K562 (cell line): ENCODE results near the gene TMIGD2. TPM values are rescaled to one million over a fixed set of nuclear protein-coding genes. Genes with fewer than 3 reads are reported as not detected.

Experiments
- CBX8 ChIP-seq: fragments of 200-600 bp; sonication (generic); IDR thresholded peaks from 2 replicates; pipeline ENCODE4 v1.6.1; 2012; ENCODE audit warnings: borderline replicate concordance, mixed run types, low read depth, mild to moderate bottlenecking, moderate library complexity, mixed read lengths, low read length, control low read depth, inconsistent platforms; ENCODE audit not compliant: poor library complexity, severe bottlenecking; ENCODE audit errors: extremely low read depth
- CHD1 ChIP-seq: fragments of 200-600 bp; sonication (generic); IDR thresholded peaks from one replicate; pipeline ENCODE4 v1.6.1; 2012; ENCODE audit warnings: mild to moderate bottlenecking, moderate library complexity, low read length, inconsistent platforms
- ID3 ChIP-seq, 2 experiments: fragments of 250-450 bp in 1 of 2; fragments of 450-650 bp in 1 of 2; sonication (Bioruptor Pico) in 1 of 2; IDR thresholded peaks; 2 replicates each; pipeline versions ENCODE4 v1.6.1 to v1.8.0; 2016 to 2021; ENCODE audit warnings: mild to moderate bottlenecking in 2 of 2, moderate library complexity in 2 of 2, missing compliant biosample characterization in 1 of 2, missing genetic modification characterization in 1 of 2
- MAZ ChIP-seq, 2 experiments: fragments of 450-650 bp in 1 of 2; sonication (generic) in 1 of 2; formaldehyde crosslinking; IDR thresholded peaks in 1 of 2; conservative IDR thresholded peaks in 1 of 2; 2 replicates each; pipeline versions ENCODE4 v1.4.0 to v1.5.0; 2020; ENCODE audit warnings: mild to moderate bottlenecking in 1 of 2, missing genetic modification reagents in 1 of 2
- POLR3G ChIP-seq: IDR thresholded peaks from 2 replicates; pipeline ENCODE4 v1.6.1; 2011; ENCODE audit not compliant: insufficient read length, insufficient replicate concordance; ENCODE audit errors: extremely low read depth
- SMARCA5 ChIP-seq: fragments of 450-650 bp; IDR thresholded peaks from 2 replicates; pipeline ENCODE4 v1.6.1; 2016
- SMARCE1 ChIP-seq: fragments of 450-650 bp; IDR thresholded peaks from 2 replicates; pipeline ENCODE4 v1.7.1; 2016; ENCODE audit warnings: mild to moderate bottlenecking
- TFAP4 ChIP-seq: sonication (generic); formaldehyde crosslinking; IDR thresholded peaks from 2 replicates; pipeline ENCODE4 v1.8.0; 2022; ENCODE audit warnings: missing genetic modification reagents, mild to moderate bottlenecking, moderate library complexity, borderline replicate concordance
- THAP12 ChIP-seq: fragments of 250-450 bp; sonication (Bioruptor Pico); IDR thresholded peaks from 2 replicates; pipeline ENCODE4 v1.9.0; 2021; ENCODE audit warnings: mild to moderate bottlenecking, inconsistent platforms
- ZNF324 ChIP-seq: fragments of 250-450 bp; sonication (Bioruptor Pico); IDR thresholded peaks from 2 replicates; pipeline ENCODE4 v1.4.0; 2020; ENCODE audit warnings: mild to moderate bottlenecking
- ZNF444 ChIP-seq: fragments of 250-450 bp; sonication (Bioruptor Pico); IDR thresholded peaks from 2 replicates; pipeline ENCODE4 v1.4.0; 2020; ENCODE audit warnings: mild to moderate bottlenecking, moderate library complexity
- polyA plus RNA-seq, 8 experiments: library from polyadenylated mRNA; depleted of rRNA in 4 of 8; stranded (reverse) in 5 of 8; unstranded in 3 of 8; fragments of >200 nt; fragmentation: Nextera tagmentation in 2 of 8; fragmentation: Illumina TruSeq in 1 of 8; extraction: Ambion mirVana in 2 of 8; extraction: Trizol in 1 of 8; gene quantifications; 2 replicates each; pipeline versions ENCODE4 v1.2.1 to v1.2.3, GENCODE V29; 2011 to 2014; ENCODE audit warnings: inconsistent platforms in 1 of 8, missing spikeins in 1 of 8
- total RNA-seq, 7 experiments: library from RNA; depleted of rRNA in 6 of 7; stranded (reverse); fragments of >200 nt in 6 of 7; fragmentation: Illumina TruSeq in 2 of 7; extraction: Trizol in 2 of 7; gene quantifications; 2 replicates each; pipeline versions ENCODE4 v1.2.1 to v1.2.3, GENCODE V29; 2011 to 2021; ENCODE audit warnings: low replicate concordance in 1 of 7
- TF ChIP-seq, protein P1 (sequence below): fragments of 450-650 bp; IDR thresholded peaks from 2 replicates; pipeline ENCODE4 v1.6.1; 2017; ENCODE audit warnings: antibody characterized with exemption, mild to moderate bottlenecking
- TF ChIP-seq, protein P2 (sequence below): fragments of 250-450 bp; sonication (Bioruptor Pico); IDR thresholded peaks from 2 replicates; pipeline ENCODE4 v1.4.0; 2020; ENCODE audit warnings: mild to moderate bottlenecking, moderate library complexity

The TMIGD2 gene
- total and polyA plus RNA-seq, 9 of the 15 experiments (the other 6 are each of a cell fraction or from before 2014, with no cell fraction given): not detected

GRCh38 chr19:4246767-4247593 lies 55.2 kb downstream of the TMIGD2 start, which contains the start of gene YJU2 (continued):
- TF ChIP-seq MAZ (CRISPR knock-in tag; conservative IDR thresholded peaks at IDR 0.05 in 1 of 2, IDR thresholded peaks at IDR 0.05 in 1 of 2) (peak; percentile 46 to 62; a peak in 3 of 4 replicates), CHD1 (no peak), CBX8 (no peak), TFAP4 (CRISPR knock-in tag) (peak; percentile 75), THAP12 (CRISPR knock-in tag) (no peak), ID3 (CRISPR knock-in tag; IDR thresholded peaks at IDR 0.05) (no peak), ID3 (tag; IDR thresholded peaks at IDR 0.05) (0 out of 2 replicates have a peak, but pooled peaks have one; percentile 41), POLR3G (no peak), SMARCE1 (no peak), ZNF324 (CRISPR knock-in tag) (0 out of 2 replicates have a peak, but pooled peaks have one; percentile 26), ZNF444 (CRISPR knock-in tag) (no peak), SMARCA5 (no peak)
- TF ChIP-seq, protein P1, sequence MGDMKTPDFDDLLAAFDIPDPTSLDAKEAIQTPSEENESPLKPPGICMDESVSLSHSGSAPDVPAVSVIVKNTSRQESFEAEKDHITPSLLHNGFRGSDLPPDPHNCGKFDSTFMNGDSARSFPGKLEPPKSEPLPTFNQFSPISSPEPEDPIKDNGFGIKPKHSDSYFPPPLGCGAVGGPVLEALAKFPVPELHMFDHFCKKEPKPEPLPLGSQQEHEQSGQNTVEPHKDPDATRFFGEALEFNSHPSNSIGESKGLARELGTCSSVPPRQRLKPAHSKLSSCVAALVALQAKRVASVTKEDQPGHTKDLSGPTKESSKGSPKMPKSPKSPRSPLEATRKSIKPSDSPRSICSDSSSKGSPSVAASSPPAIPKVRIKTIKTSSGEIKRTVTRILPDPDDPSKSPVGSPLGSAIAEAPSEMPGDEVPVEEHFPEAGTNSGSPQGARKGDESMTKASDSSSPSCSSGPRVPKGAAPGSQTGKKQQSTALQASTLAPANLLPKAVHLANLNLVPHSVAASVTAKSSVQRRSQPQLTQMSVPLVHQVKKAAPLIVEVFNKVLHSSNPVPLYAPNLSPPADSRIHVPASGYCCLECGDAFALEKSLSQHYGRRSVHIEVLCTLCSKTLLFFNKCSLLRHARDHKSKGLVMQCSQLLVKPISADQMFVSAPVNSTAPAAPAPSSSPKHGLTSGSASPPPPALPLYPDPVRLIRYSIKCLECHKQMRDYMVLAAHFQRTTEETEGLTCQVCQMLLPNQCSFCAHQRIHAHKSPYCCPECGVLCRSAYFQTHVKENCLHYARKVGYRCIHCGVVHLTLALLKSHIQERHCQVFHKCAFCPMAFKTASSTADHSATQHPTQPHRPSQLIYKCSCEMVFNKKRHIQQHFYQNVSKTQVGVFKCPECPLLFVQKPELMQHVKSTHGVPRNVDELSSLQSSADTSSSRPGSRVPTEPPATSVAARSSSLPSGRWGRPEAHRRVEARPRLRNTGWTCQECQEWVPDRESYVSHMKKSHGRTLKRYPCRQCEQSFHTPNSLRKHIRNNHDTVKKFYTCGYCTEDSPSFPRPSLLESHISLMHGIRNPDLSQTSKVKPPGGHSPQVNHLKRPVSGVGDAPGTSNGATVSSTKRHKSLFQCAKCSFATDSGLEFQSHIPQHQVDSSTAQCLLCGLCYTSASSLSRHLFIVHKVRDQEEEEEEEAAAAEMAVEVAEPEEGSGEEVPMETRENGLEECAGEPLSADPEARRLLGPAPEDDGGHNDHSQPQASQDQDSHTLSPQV: no peak
- TF ChIP-seq, protein P2, sequence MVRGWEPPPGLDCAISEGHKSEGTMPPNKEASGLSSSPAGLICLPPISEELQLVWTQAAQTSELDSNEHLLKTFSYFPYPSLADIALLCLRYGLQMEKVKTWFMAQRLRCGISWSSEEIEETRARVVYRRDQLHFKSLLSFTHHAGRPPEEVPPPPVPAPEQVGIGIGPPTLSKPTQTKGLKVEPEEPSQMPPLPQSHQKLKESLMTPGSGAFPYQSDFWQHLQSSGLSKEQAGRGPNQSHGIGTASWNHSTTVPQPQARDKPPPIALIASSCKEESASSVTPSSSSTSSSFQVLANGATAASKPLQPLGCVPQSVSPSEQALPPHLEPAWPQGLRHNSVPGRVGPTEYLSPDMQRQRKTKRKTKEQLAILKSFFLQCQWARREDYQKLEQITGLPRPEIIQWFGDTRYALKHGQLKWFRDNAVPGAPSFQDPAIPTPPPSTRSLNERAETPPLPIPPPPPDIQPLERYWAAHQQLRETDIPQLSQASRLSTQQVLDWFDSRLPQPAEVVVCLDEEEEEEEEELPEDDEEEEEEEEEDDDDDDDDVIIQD (CRISPR knock-in tag): no peak
